Measurements from ENCODE around the gene SF3B6. TPM values are rescaled to one million over a fixed set of nuclear protein-coding genes. Genes with fewer than 3 reads are reported as not detected.
"Not testable (repeated sequence)": the region's sequence is repeated elsewhere in the genome, so short reads cannot be mapped to it uniquely, and the experiment has no call there.

Gene SF3B6
- total and polyA plus RNA-seq, 2 experiments from 2014 or later = 140 to 565 TPM

DNA sequence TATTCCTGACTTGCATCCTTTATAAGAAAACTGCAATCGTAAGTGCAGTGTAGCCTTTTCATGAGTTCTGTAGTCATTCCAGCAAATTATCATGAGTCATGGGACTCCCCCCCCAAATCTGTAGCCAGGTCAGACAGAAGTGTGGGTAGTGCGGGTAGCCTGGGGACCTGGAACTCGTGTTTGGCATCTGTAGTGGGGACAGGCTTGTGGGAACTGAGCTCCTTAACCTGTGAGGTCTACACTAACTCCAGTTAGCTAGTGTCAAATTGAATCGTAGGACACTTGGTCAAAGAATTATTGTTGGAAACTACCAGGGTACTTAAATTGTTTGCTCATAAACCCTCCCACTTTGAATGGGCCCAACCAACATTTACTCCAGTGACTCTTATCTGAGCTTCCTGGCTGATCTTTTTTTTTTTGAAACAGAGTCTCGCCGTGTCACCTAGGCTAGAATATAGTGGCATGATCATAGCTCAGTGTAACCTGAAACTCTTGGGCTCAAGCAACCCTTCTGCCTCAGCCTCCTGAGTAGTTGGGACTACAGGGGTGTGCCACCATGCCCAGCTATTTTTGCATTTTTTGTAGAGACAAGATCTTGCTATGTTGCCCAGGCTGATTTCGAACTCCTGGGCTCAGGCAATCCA, 34.7 kb upstream of the SF3B6 start:
- Mint-ChIP-seq H3K9me3 (peaks cover 21% of the 10 kb centered on the region), H3K4me1 (no peaks in the 10 kb centered on the region), H3K27ac (peak overlapping the region; percentile 40; the same call in 1 of the 2 replicates), H3K36me3 (ENCODE audit: low read depth) (peaks cover 15% of the 10 kb centered on the region; the same call in 2 of the 3 replicates), H3K4me3 (no peak overlapping the region), H3K27me3 (ENCODE audit: insufficient read depth, low read depth, poor library complexity) (peaks cover 2% of the 10 kb centered on the region)
- Histone ChIP-seq H3F3A (replicated peaks; ENCODE audit: low read depth) (no peaks in the 10 kb centered on the region), H3K36me3 (ENCODE audit: insufficient read depth) (peaks cover 3% of the 10 kb centered on the region; the same call in 1 of the 2 replicates), H3K4me2 (no peak overlapping the region), H4K20me1 (replicated peaks; ENCODE audit: insufficient read depth) (no peaks in the 10 kb centered on the region), H3K4me1 (ENCODE audit: insufficient read depth) (no peaks in the 10 kb centered on the region), H3K4me3 (no peak overlapping the region), H3K79me2 (replicated peaks; ENCODE audit: insufficient read depth) (no peaks in the 10 kb centered on the region), H3K27ac (ENCODE audit: low read depth) (no peak overlapping the region), H3K9me2 (ENCODE audit: insufficient read depth) (no peaks in the 10 kb centered on the region), H3K27me3 (ENCODE audit: insufficient read depth) (no peaks in the 10 kb centered on the region), H2AFZ (no peak overlapping the region)
- TF ChIP-seq EZH2phosphoT487 (IDR thresholded peaks at IDR 0.05; ENCODE audit: unreplicated experiment) (no peak), CTCF (conservative IDR thresholded peaks at IDR 0.05; ENCODE audit: low read depth in 2 of 2) (no peak), NANOG (IDR thresholded peaks at IDR 0.05; ENCODE audit: borderline replicate concordance) (no peak), CREB1 (CRISPR knock-in tag; IDR thresholded peaks at IDR 0.05; ENCODE audit: low read depth) (no peak), POLR2AphosphoS5 (IDR thresholded peaks at IDR 0.05; ENCODE audit: low read depth) (no peak), ZNF114 (CRISPR knock-in tag; IDR thresholded peaks at IDR 0.05) (no peak)
- no peak for ATAC-seq
- DNase-seq (ENCODE audit: low spot score) = no peak

GRCh38 chr2:24109431-24109830, 33.3 kb upstream of the SF3B6 start:
- H3K27ac Mint-ChIP-seq, ATAC-seq: not testable (repeated sequence)

DNA sequence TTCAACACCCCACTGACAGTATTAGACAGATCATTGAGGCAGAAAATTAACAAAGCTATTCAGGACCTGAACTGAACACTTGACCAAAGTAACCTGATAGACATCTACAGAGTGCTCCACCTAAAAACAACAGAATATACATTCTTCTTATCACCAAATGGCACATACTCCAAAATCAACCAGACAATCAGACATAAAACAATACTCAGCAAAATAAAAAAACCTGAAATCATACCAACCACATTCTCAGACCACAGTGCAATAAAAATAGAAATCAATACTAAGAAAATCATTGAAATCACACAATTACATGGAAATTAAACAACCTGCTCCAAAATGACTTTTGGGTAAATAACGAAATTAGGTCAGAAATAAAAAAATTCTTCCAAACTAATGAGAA, 31.2 kb upstream of the SF3B6 start:
- no peak for TF ChIP-seq EZH2 (IDR thresholded peaks at IDR 0.05; ENCODE audit: low read depth, unreplicated experiment)
- no peak for TF ChIP-seq ZNF331 (CRISPR knock-in tag; IDR thresholded peaks at IDR 0.05; ENCODE audit: low read depth)
- Histone ChIP-seq H3K4me2 (no peak overlapping the region), H3K36me3 (ENCODE audit: insufficient read depth) (no peaks in the 10 kb centered on the region), H3K4me1 (ENCODE audit: insufficient read depth) (no peaks in the 10 kb centered on the region), H4K20me1 (replicated peaks; ENCODE audit: insufficient read depth) (no peaks in the 10 kb centered on the region), H3K27ac (ENCODE audit: low read depth) (no peak overlapping the region), H3K9me2 (ENCODE audit: insufficient read depth) (no peaks in the 10 kb centered on the region), H3K27me3 (ENCODE audit: insufficient read depth) (no peaks in the 10 kb centered on the region), H3K79me2 (replicated peaks; ENCODE audit: insufficient read depth) (no peaks in the 10 kb centered on the region), H2AFZ (no peak overlapping the region), H3F3A (replicated peaks; ENCODE audit: low read depth) (no peaks in the 10 kb centered on the region), H3K4me3 (no peak overlapping the region)
- Mint-ChIP-seq H3K9me3 (no peaks in the 10 kb centered on the region; the same call in 1 of the 3 replicates), H3K4me1 (no peaks in the 10 kb centered on the region; the same call in 2 of the 3 replicates), H3K27me3 (ENCODE audit: insufficient read depth, low read depth, poor library complexity) (peaks cover 2% of the 10 kb centered on the region), H3K27ac (no peak overlapping the region), H3K36me3 (ENCODE audit: low read depth) (no peaks in the 10 kb centered on the region), H3K4me3 (no peak overlapping the region)
- DNase-seq (ENCODE audit: low spot score) (no peak), ATAC-seq (no peak)

More at GRCh38 chr2:24109431-24109830, 33.3 kb upstream of the SF3B6 start:
- H2AFZ ChIP-seq; H3K4me3 ChIP-seq; H3K4me2 ChIP-seq; H3K27ac ChIP-seq (ENCODE audit: low read depth); H3K36me3 Mint-ChIP-seq (ENCODE audit: low read depth); H3K4me1 ChIP-seq (ENCODE audit: insufficient read depth); H3K27me3 Mint-ChIP-seq (ENCODE audit: insufficient read depth, low read depth, poor library complexity); H3K9me2 ChIP-seq (ENCODE audit: insufficient read depth); H3K79me2 ChIP-seq (replicated peaks; ENCODE audit: insufficient read depth); H3K4me3 Mint-ChIP-seq; H3K9me3 Mint-ChIP-seq; H3K4me1 Mint-ChIP-seq; H3K27me3 ChIP-seq (ENCODE audit: insufficient read depth); H3K36me3 ChIP-seq (ENCODE audit: insufficient read depth); H4K20me1 ChIP-seq (replicated peaks; ENCODE audit: insufficient read depth); H3F3A ChIP-seq (replicated peaks; ENCODE audit: low read depth); DNase-seq (ENCODE audit: low spot score): not testable (repeated sequence)
